Keratinocyte (primary cell): ENCODE data around the gene ST6GAL1. TPM values are rescaled to one million over a fixed set of nuclear protein-coding genes. Genes with fewer than 3 reads are reported as not detected.
A peak's percentile ranks its signal among the peaks of the same experiment; 100 is the strongest.

Experiments used
- DNase-seq: peaks from one replicate; pipeline ENCODE4 v3.0.0-alpha.2; 2011; ENCODE audit warnings: low read depth, missing footprints, low spot score
- FAIRE-seq: peaks from 2 replicates; lab custom pipeline; 2011; peaks lifted over from hg19 to GRCh38; lab: Jason Lieb, UNC
- H2AFZ ChIP-seq: 2 replicates; pipeline ENCODE4 v1.6.0; 2012; ENCODE audit warnings: low read length, control low read depth, inconsistent platforms; ENCODE audit not compliant: control insufficient read depth
- H3K27ac ChIP-seq: 2 replicates; pipeline ENCODE4 v1.5.1; 2011; ENCODE audit warnings: low read length; ENCODE audit not compliant: control insufficient read depth, insufficient read depth
- H3K27me3 ChIP-seq: 3 replicates; pipeline ENCODE4 v1.6.0; 2011; ENCODE audit warnings: low read length; ENCODE audit not compliant: control insufficient read depth, insufficient read depth; ENCODE audit errors: extremely low read depth
- H3K36me3 ChIP-seq, 2 experiments: 2 replicates in 1 of 2; 3 replicates in 1 of 2; pipeline ENCODE4 v1.5.1; 2011; ENCODE audit warnings: low read length in 2 of 2, mild to moderate bottlenecking in 1 of 2; ENCODE audit not compliant: control insufficient read depth in 2 of 2, insufficient read depth in 2 of 2; ENCODE audit errors: extremely low read depth in 1 of 2
- H3K4me1 ChIP-seq: 3 replicates; pipeline ENCODE4 v1.5.1; 2011; ENCODE audit warnings: low read length; ENCODE audit not compliant: control insufficient read depth, insufficient read depth; ENCODE audit errors: extremely low read depth
- H3K4me2 ChIP-seq: 3 replicates; pipeline ENCODE4 v1.6.0; 2011; ENCODE audit warnings: low read depth, low read length; ENCODE audit not compliant: control insufficient read depth, insufficient read depth; ENCODE audit errors: extremely low read depth
- H3K4me3 ChIP-seq, 3 experiments: fragments of 200-600 bp in 1 of 3; sonication (generic) in 1 of 3; 2 replicates in 2 of 3; 3 replicates in 1 of 3; pipeline ENCODE4 v1.5.1; 2011 to 2016; ENCODE audit warnings: low read length in 3 of 3, mild to moderate bottlenecking in 3 of 3, control low read depth in 2 of 3, inconsistent platforms in 1 of 3, low read depth in 1 of 3, mixed read lengths in 1 of 3, mixed run types in 1 of 3, moderate library complexity in 1 of 3; ENCODE audit not compliant: control insufficient read depth in 2 of 3, insufficient read depth in 2 of 3; ENCODE audit errors: extremely low read depth in 1 of 3
- H3K79me2 ChIP-seq: 2 replicates; pipeline ENCODE4 v1.6.0; 2012; ENCODE audit warnings: low read length; ENCODE audit not compliant: control insufficient read depth, insufficient read depth
- H3K9ac ChIP-seq: 3 replicates; pipeline ENCODE4 v1.6.0; 2011; ENCODE audit warnings: low read length; ENCODE audit not compliant: control insufficient read depth, insufficient read depth; ENCODE audit errors: extremely low read depth
- H3K9me1 ChIP-seq: 3 replicates; pipeline ENCODE4 v1.6.0; 2011; ENCODE audit warnings: low read length; ENCODE audit not compliant: control insufficient read depth, insufficient read depth; ENCODE audit errors: extremely low read depth
- H3K9me3 ChIP-seq: 2 replicates; pipeline ENCODE4 v1.5.1; 2012; ENCODE audit warnings: low read depth, low read length; ENCODE audit not compliant: control insufficient read depth
- H4K20me1 ChIP-seq: 3 replicates; pipeline ENCODE4 v1.6.0; 2011; ENCODE audit warnings: low read length; ENCODE audit not compliant: control insufficient read depth, insufficient read depth; ENCODE audit errors: extremely low read depth
- EZH2 ChIP-seq: IDR thresholded peaks from one replicate; pipeline ENCODE4 v1.6.1; 2012; ENCODE audit warnings: inconsistent platforms, mild to moderate bottlenecking, low read length, moderate library complexity
- dilution Hi-C: fragments of 300-500 bp; cut with MboI; formaldehyde crosslinking; loops from one replicate; pipeline ENCODE4 v1.7.0; 2020; ENCODE audit warnings: low sequenced_read_pairs; ENCODE audit not compliant: extremely low pct_ligation_motif_present
- polyA plus RNA-seq, 5 experiments: library from polyadenylated mRNA; depleted of rRNA in 3 of 5; stranded (reverse) in 3 of 5; stranded (forward) in 1 of 5; unstranded in 1 of 5; fragments of >200 nt; gene quantifications; 1 replicate in 1 of 5; 2 replicates in 3 of 5; 3 replicates in 1 of 5; pipeline versions ENCODE4 v1.2.1 to v1.2.3, GENCODE V29; 2011 to 2012; ENCODE audit warnings: missing spikeins in 2 of 5, low read depth in 1 of 5, low replicate concordance in 1 of 5
- TF ChIP-seq, protein P1 (sequence below), 3 experiments: IDR thresholded peaks in 1 of 3; conservative IDR thresholded peaks in 1 of 3; optimal IDR thresholded peaks in 1 of 3; 2 replicates in 2 of 3; 3 replicates in 1 of 3; pipeline versions ENCODE3 to v1.5.1; 2011; ENCODE audit warnings: low read length in 3 of 3, mild to moderate bottlenecking in 3 of 3, moderate library complexity in 2 of 3, control low read depth in 1 of 3, inconsistent platforms in 1 of 3; ENCODE audit not compliant: insufficient read depth in 2 of 3; ENCODE audit errors: extremely low read depth in 1 of 3

ST6GAL1 gene
- polyA plus RNA-seq, 1 donor (not counting 4 experiments of a cell fraction or from before 2014, with no cell fraction given), result 7.5 TPM

DNA sequence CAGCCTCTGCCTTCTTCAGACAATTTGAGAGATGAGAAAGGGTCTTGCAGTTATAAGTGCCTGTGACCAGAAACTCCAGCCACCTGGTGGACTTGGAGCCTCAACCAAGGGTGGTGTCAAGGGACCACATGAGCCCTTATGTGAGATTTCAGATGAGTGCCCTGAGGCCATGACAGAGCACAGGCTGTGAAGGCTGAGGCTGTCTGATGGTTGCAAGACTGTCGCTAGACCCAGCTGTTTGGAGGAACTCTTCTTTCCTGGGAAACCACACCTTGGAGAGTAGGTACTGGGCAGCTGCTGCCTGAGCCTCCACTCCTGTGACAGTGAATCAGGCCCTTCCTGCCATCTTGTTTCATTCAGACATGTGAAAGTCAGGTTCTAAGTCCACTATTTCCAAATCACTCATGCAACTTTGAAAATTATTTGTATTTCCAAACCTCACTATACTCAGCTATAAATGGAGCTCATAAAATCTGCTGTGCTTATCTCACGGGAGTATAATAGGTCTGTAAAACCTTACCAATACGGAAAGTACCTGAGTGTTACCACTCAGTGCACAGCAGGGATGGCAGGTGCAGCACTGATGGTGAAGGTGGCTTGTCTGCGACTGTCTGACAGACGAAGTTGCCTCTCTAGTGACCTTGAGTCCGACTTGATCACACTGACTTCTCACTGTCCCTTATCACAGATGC lies 109.5 kb downstream of the ST6GAL1 start:
- no peaks in the 10 kb centered on the region for H3K9me1 ChIP-seq
- H3K79me2 ChIP-seq, result no peaks in the 10 kb centered on the region
- no peaks in the 10 kb centered on the region for H3K36me3 ChIP-seq
- no peaks in the 10 kb centered on the region for H3K9me3 ChIP-seq
- no peak overlapping the region for H3K27ac ChIP-seq
- peaks cover 9% of the 10 kb centered on the region for H3K4me1 ChIP-seq
- H2AFZ ChIP-seq, result no peak overlapping the region
- H4K20me1 ChIP-seq, result no peaks in the 10 kb centered on the region
- H3K4me2 ChIP-seq, result no peak overlapping the region
- H3K27me3 ChIP-seq, result no peaks in the 10 kb centered on the region
- H3K4me3 ChIP-seq, result no peak overlapping the region
- no peak for TF ChIP-seq EZH2
- TF ChIP-seq, protein P1, sequence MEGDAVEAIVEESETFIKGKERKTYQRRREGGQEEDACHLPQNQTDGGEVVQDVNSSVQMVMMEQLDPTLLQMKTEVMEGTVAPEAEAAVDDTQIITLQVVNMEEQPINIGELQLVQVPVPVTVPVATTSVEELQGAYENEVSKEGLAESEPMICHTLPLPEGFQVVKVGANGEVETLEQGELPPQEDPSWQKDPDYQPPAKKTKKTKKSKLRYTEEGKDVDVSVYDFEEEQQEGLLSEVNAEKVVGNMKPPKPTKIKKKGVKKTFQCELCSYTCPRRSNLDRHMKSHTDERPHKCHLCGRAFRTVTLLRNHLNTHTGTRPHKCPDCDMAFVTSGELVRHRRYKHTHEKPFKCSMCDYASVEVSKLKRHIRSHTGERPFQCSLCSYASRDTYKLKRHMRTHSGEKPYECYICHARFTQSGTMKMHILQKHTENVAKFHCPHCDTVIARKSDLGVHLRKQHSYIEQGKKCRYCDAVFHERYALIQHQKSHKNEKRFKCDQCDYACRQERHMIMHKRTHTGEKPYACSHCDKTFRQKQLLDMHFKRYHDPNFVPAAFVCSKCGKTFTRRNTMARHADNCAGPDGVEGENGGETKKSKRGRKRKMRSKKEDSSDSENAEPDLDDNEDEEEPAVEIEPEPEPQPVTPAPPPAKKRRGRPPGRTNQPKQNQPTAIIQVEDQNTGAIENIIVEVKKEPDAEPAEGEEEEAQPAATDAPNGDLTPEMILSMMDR (optimal IDR thresholded peaks at IDR 0.05 in 1 of 3, IDR thresholded peaks at IDR 0.05 in 1 of 3, conservative IDR thresholded peaks at IDR 0.05 in 1 of 3; ENCODE audit: extremely low read depth in 1 of 3, insufficient read depth in 2 of 3, low read length in 3 of 3), result no peak
- no peak overlapping the region for H3K9ac ChIP-seq
- FAIRE-seq (no peak), DNase-seq (no peak)
- dilution Hi-C loops, result no loop called here

DNA sequence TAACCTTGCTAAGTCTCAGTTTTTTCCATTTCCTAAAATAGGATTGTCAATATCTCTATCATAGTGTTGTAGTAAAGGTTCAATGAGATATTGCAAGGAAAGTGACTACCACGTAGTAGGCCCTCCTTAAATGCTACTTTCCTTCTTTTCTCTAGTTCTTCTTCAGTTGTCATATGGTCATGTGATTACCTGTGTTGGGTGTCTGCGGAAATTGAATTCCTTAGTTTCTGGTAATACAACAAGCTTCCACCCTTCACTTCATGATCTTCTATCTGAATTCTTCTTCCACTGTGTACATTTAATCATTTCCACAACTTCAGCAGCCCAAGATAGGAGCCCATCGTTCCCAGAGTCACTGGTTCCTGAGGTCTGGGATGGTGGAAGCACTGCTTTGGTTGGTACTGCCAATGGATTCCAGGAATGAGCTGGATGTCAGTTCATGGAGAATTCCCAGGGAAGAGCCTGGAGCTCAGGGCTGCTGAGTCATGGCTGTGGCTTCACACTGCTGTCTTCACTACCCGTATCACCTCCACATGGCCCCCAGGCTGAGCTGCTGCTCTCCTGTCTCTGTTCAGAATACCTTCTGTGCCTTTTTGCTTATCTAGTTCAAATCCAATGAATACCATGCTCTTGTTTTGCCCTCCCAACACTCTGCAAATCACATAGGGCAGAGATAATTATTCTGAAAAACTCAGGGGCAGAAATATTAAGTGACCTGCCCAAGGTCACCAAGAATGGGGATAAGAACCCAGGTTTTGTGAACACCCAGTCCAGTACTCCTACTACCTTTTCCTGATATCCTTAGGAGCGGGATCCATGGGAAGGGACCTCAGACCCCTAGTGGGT lies 110.4 kb downstream of the ST6GAL1 start:
- Histone ChIP-seq H4K20me1 (no peaks in the 10 kb centered on the region), H3K4me2 (no peak overlapping the region), H3K4me1 (peaks cover 9% of the 10 kb centered on the region), H3K79me2 (no peaks in the 10 kb centered on the region), H3K27me3 (no peaks in the 10 kb centered on the region), H3K9me3 (no peaks in the 10 kb centered on the region), H3K9ac (no peak overlapping the region), H3K36me3 (no peaks in the 10 kb centered on the region), H3K4me3 (no peak overlapping the region), H2AFZ (no peak overlapping the region), H3K27ac (no peak overlapping the region), H3K9me1 (no peaks in the 10 kb centered on the region)
- TF ChIP-seq, protein P1 (optimal IDR thresholded peaks at IDR 0.05 in 1 of 3, IDR thresholded peaks at IDR 0.05 in 1 of 3, conservative IDR thresholded peaks at IDR 0.05 in 1 of 3; ENCODE audit: extremely low read depth in 1 of 3, insufficient read depth in 2 of 3, low read length in 3 of 3), result no peak
- TF ChIP-seq EZH2, result no peak
- peak; percentile 23 for FAIRE-seq
- DNase-seq, result no peak
- dilution Hi-C loops, result no loop called here
